Smooth muscle cell (in vitro differentiated cells): Measurements from ENCODE around the gene SDC4. TPM values are rescaled to one million over a fixed set of nuclear protein-coding genes. Genes with fewer than 3 reads are reported as not detected.

Experiments
- DNase-seq: peaks from one replicate; lab custom pipeline; 2025; ENCODE audit not compliant: unreplicated experiment; lab: John Stamatoyannopoulos, UW
- H2AFZ ChIP-seq: fragments of 200-600 bp; sonication (generic); 2 replicates; pipeline ENCODE4 v1.6.0; 2016; ENCODE audit warnings: antibody characterized with exemption, low read depth, mild to moderate bottlenecking
- H3F3A ChIP-seq: fragments of 200-600 bp; sonication (generic); 2 replicates; pipeline ENCODE4 v1.6.0; 2017; ENCODE audit warnings: antibody characterized with exemption, low read depth
- H3K27ac ChIP-seq: fragments of 200-600 bp; sonication (generic); 2 replicates; pipeline ENCODE4 v1.5.1; 2016; ENCODE audit warnings: low read depth, mild to moderate bottlenecking
- H3K27me3 ChIP-seq: fragments of 200-600 bp; sonication (generic); 2 replicates; pipeline ENCODE4 v1.6.1; 2016; ENCODE audit warnings: low read depth, mild to moderate bottlenecking
- H3K36me3 ChIP-seq: fragments of 200-600 bp; sonication (generic); 2 replicates; pipeline ENCODE4 v1.5.1; 2016; ENCODE audit warnings: low read depth
- H3K4me1 ChIP-seq: fragments of 200-600 bp; sonication (generic); 2 replicates; pipeline ENCODE4 v1.5.1; 2016; ENCODE audit warnings: low read depth
- H3K4me2 ChIP-seq: fragments of 200-600 bp; sonication (generic); 2 replicates; pipeline ENCODE4 v1.6.0; 2016; ENCODE audit warnings: mild to moderate bottlenecking
- H3K4me3 ChIP-seq: fragments of 200-600 bp; sonication (generic); 2 replicates; pipeline ENCODE4 v1.5.1; 2016; ENCODE audit warnings: mild to moderate bottlenecking
- H3K79me2 ChIP-seq: fragments of 200-600 bp; sonication (generic); 2 replicates; pipeline ENCODE4 v1.6.0; 2016; ENCODE audit warnings: low read depth, mild to moderate bottlenecking
- H3K9ac ChIP-seq: fragments of 200-600 bp; sonication (generic); 2 replicates; pipeline ENCODE4 v1.6.0; 2016; ENCODE audit warnings: low read depth
- H3K9me3 ChIP-seq: fragments of 200-600 bp; sonication (generic); replicated peaks from 2 replicates; pipeline ENCODE4 v1.5.1; 2016; ENCODE audit warnings: low read depth
- H4K20me1 ChIP-seq: fragments of 200-600 bp; sonication (generic); 2 replicates; pipeline ENCODE4 v1.6.0; 2016; ENCODE audit warnings: low read depth
- CTCF ChIP-seq: fragments of 200-600 bp; sonication (generic); IDR thresholded peaks from 2 replicates; pipeline ENCODE4 v1.5.1; 2017; ENCODE audit warnings: borderline replicate concordance, mild to moderate bottlenecking, antibody characterized with exemption; ENCODE audit not compliant: insufficient read depth, poor library complexity, severe bottlenecking
- WGBS: methylation state at CpG from one replicate; pipeline ENCODE4 v1.1.7; 2016; ENCODE audit warnings: low lambda C conversion rate; 5-methylcytosine and 5-hydroxymethylcytosine counted together
- polyA plus RNA-seq: library from polyadenylated mRNA; unstranded; fragments of >200 nt; fragmentation: Nextera tagmentation; extraction: Ambion mirVana; gene quantifications from 2 replicates; pipeline ENCODE4 v1.2.1, GENCODE V29; 2016
- total RNA-seq: library from RNA; depleted of rRNA; stranded (reverse); fragments of >200 nt; gene quantifications from 2 replicates; pipeline ENCODE4 v1.2.3, GENCODE V29; 2014

Gene SDC4
- total and polyA plus RNA-seq, 2 experiments from 2014 or later, result 45.0 to 70.7 TPM

- peaks cover 2% of the 10 kb centered on the region for H3K27me3 ChIP-seq
- no peaks in the 10 kb centered on the region for H3K36me3 ChIP-seq
- no peaks in the 10 kb centered on the region for H3K79me2 ChIP-seq
- H3F3A ChIP-seq, result peaks cover 3% of the 10 kb centered on the region
- no peaks in the 10 kb centered on the region for H3K4me1 ChIP-seq
- H3K9me3 ChIP-seq, result no peaks in the 10 kb centered on the region
- H4K20me1 ChIP-seq, result no peaks in the 10 kb centered on the region
- no peak overlapping the region for H3K9ac ChIP-seq
- H2AFZ ChIP-seq, result peak overlapping the region; percentile 1
- DNase-seq, result peak; percentile 39
- no peak overlapping the region for H3K27ac ChIP-seq
- 22% methylated on average over 8 of the region's 8 CpGs for WGBS
- no peak overlapping the region for H3K4me3 ChIP-seq
- H3K4me2 ChIP-seq, result no peak overlapping the region
- peak; percentile 78 for TF ChIP-seq CTCF
These were observed 57.4 kb downstream of the SDC4 start for GRCh38 chr20:45290677-45291355.

GRCh38 chr20:45289942-45290676 lies 58.1 kb downstream of the SDC4 start:
- H3K27ac ChIP-seq, result no peak overlapping the region
- H3K79me2 ChIP-seq, result no peaks in the 10 kb centered on the region
- WGBS, result 84% methylated on average over 13 of the region's 13 CpGs
- no peak overlapping the region for H3K9ac ChIP-seq
- H3K36me3 ChIP-seq, result no peaks in the 10 kb centered on the region
- peaks cover 2% of the 10 kb centered on the region for H3K27me3 ChIP-seq
- peak overlapping the region; percentile 1 for H2AFZ ChIP-seq
- H3K4me1 ChIP-seq, result no peaks in the 10 kb centered on the region
- TF ChIP-seq CTCF, result no peak
- no peaks in the 10 kb centered on the region for H3K9me3 ChIP-seq
- no peak for DNase-seq
- H3K4me2 ChIP-seq, result no peak overlapping the region
- H3F3A ChIP-seq, result peaks cover 3% of the 10 kb centered on the region
- no peaks in the 10 kb centered on the region for H4K20me1 ChIP-seq
- H3K4me3 ChIP-seq, result no peak overlapping the region

GRCh38 chr20:45288860-45289259 lies 59.4 kb downstream of the SDC4 start:
- H2AFZ ChIP-seq, result no peak overlapping the region
- H4K20me1 ChIP-seq, result no peaks in the 10 kb centered on the region
- no peak overlapping the region for H3K4me2 ChIP-seq
- DNase-seq, result no peak
- H3K36me3 ChIP-seq, result no peaks in the 10 kb centered on the region
- H3K4me3 ChIP-seq, result no peak overlapping the region
- no peaks in the 10 kb centered on the region for H3K9me3 ChIP-seq
- H3K4me1 ChIP-seq, result no peaks in the 10 kb centered on the region
- H3K9ac ChIP-seq, result no peak overlapping the region
- no peaks in the 10 kb centered on the region for H3K79me2 ChIP-seq
- no peak for TF ChIP-seq CTCF
- H3F3A ChIP-seq, result peaks cover 3% of the 10 kb centered on the region
- H3K27ac ChIP-seq, result no peak overlapping the region
- 89% methylated on average over 5 of the region's 5 CpGs for WGBS
- H3K27me3 ChIP-seq, result peaks cover 2% of the 10 kb centered on the region
